Activated CD4-positive, alpha-beta T cell treated with anti-CD3 and anti-CD28 coated beads, Interleukin-2, amount 10 ng/mL, durations not matched to agents 7 days and 5 days (primary cell): ENCODE data around the gene AGRN. TPM values are rescaled to one million over a fixed set of nuclear protein-coding genes. Genes with fewer than 3 reads are reported as not detected.

Source experiments
- CTCF ChIA-PET: fragments of 350-600 bp; sonication (Branson Sonifier 250); formaldehyde crosslinking; loops from one replicate; lab custom pipeline; 2021; ENCODE audit warnings: antibody characterized with exemption; lab: Charles Lee
- POLR2A ChIA-PET: fragments of 350-600 bp; sonication (Branson Sonifier 250); formaldehyde crosslinking; loops from one replicate; lab custom pipeline; 2021; ENCODE audit warnings: antibody characterized with exemption; lab: Charles Lee
- DNase-seq: peaks from one replicate; pipeline ENCODE4 v3.0.0-alpha.2; 2020
- H3K27ac Mint-ChIP-seq: one replicate; pipeline ENCODE4 v1.8.0; 2021; ENCODE audit warnings: mild to moderate bottlenecking, moderate library complexity, mixed read lengths
- H3K27me3 Mint-ChIP-seq: one replicate; pipeline ENCODE4 v1.8.0; 2021; ENCODE audit warnings: mixed read lengths
- H3K36me3 Mint-ChIP-seq: one replicate; pipeline ENCODE4 v1.8.0; 2021; ENCODE audit warnings: low read depth, mixed read lengths
- H3K4me1 Mint-ChIP-seq: one replicate; pipeline ENCODE4 v1.8.0; 2021; ENCODE audit warnings: mixed read lengths
- H3K4me3 Mint-ChIP-seq: one replicate; pipeline ENCODE4 v1.8.0; 2021; ENCODE audit warnings: mild to moderate bottlenecking, moderate library complexity, mixed read lengths
- H3K9me3 Mint-ChIP-seq: one replicate; pipeline ENCODE4 v1.8.0; 2021; ENCODE audit warnings: mixed read lengths
- total RNA-seq, 2 experiments: library from RNA; stranded (reverse); gene quantifications; one replicate each; pipeline ENCODE4 v1.2.3, GENCODE V29; 2021

AGRN gene
- total RNA-seq, 2 experiments from 2014 or later = 7.4 to 8.3 TPM

GRCh38 chr1:1047963-1048362 is 28.0 kb downstream of the AGRN start:
- DNase-seq = no peak
- Mint-ChIP-seq H3K9me3 (peaks cover 7% of the 10 kb centered on the region), H3K27me3 (no peaks in the 10 kb centered on the region), H3K27ac (no peak overlapping the region), H3K36me3 (no peaks in the 10 kb centered on the region), H3K4me1 (no peaks in the 10 kb centered on the region), H3K4me3 (no peak overlapping the region)
- CTCF ChIA-PET = interaction anchor here (1.2 kb wide), 1 partner anchor 16 kb away, joined by 3 read pairs; no protein-coding TSS in a partner anchor
- POLR2A ChIA-PET = interaction anchor here (0.5 kb wide), 1 partner anchor 28 kb away, joined by 3 read pairs; no protein-coding TSS in a partner anchor

- Mint-ChIP-seq H3K27ac (no peak overlapping the region), H3K4me3 (no peak overlapping the region), H3K9me3 (peaks cover 7% of the 10 kb centered on the region), H3K36me3 (no peaks in the 10 kb centered on the region), H3K27me3 (no peaks in the 10 kb centered on the region), H3K4me1 (no peaks in the 10 kb centered on the region)
- CTCF ChIA-PET = interaction anchor here (1.0 kb wide), 1 partner anchor 10 kb away, joined by 3 read pairs; no protein-coding TSS in a partner anchor
- POLR2A ChIA-PET = interaction anchor here (0.5 kb wide), 1 partner anchor 28 kb away, joined by 3 read pairs; no protein-coding TSS in a partner anchor
- no peak for DNase-seq
These were observed 28.8 kb downstream of the AGRN start for GRCh38 chr1:1048765-1049164.

GRCh38 chr1:1049318-1050165 is 29.6 kb downstream of the AGRN start:
- no peaks in the 10 kb centered on the region for H3K4me1 Mint-ChIP-seq
- no peak overlapping the region for H3K27ac Mint-ChIP-seq
- H3K27me3 Mint-ChIP-seq = no peaks in the 10 kb centered on the region
- H3K9me3 Mint-ChIP-seq = peaks cover 7% of the 10 kb centered on the region
- no peak overlapping the region for H3K4me3 Mint-ChIP-seq
- no peaks in the 10 kb centered on the region for H3K36me3 Mint-ChIP-seq
- CTCF ChIA-PET = interaction anchor here (1.0 kb wide), 1 partner anchor 11 kb away, joined by 3 read pairs; no protein-coding TSS in a partner anchor
- POLR2A ChIA-PET = no interaction called here
- no peak for DNase-seq

- CTCF ChIA-PET = no interaction called here
- DNase-seq = no peak
- no peak overlapping the region for H3K27ac Mint-ChIP-seq
- no peaks in the 10 kb centered on the region for H3K4me1 Mint-ChIP-seq
- POLR2A ChIA-PET = no interaction called here
- H3K4me3 Mint-ChIP-seq = no peak overlapping the region
- H3K36me3 Mint-ChIP-seq = no peaks in the 10 kb centered on the region
- H3K27me3 Mint-ChIP-seq = no peaks in the 10 kb centered on the region
- peaks cover 7% of the 10 kb centered on the region for H3K9me3 Mint-ChIP-seq
These were observed 30.7 kb downstream of the AGRN start for GRCh38 chr1:1050577-1051052.

- H3K4me1 Mint-ChIP-seq = no peaks in the 10 kb centered on the region
- no peaks in the 10 kb centered on the region for H3K36me3 Mint-ChIP-seq
- H3K27me3 Mint-ChIP-seq = no peaks in the 10 kb centered on the region
- peaks cover 7% of the 10 kb centered on the region for H3K9me3 Mint-ChIP-seq
- H3K27ac Mint-ChIP-seq = no peak overlapping the region
- POLR2A ChIA-PET = no interaction called here
- no peak for DNase-seq
- CTCF ChIA-PET = no interaction called here
- no peak overlapping the region for H3K4me3 Mint-ChIP-seq
These were observed 31.3 kb downstream of the AGRN start for GRCh38 chr1:1051127-1051810.

GRCh38 chr1:1052003-1052840 is 32.3 kb downstream of the AGRN start:
- no peaks in the 10 kb centered on the region for H3K36me3 Mint-ChIP-seq
- POLR2A ChIA-PET = no interaction called here
- H3K4me3 Mint-ChIP-seq = no peak overlapping the region
- H3K4me1 Mint-ChIP-seq = no peaks in the 10 kb centered on the region
- no peak for DNase-seq
- CTCF ChIA-PET = no interaction called here
- peaks cover 7% of the 10 kb centered on the region for H3K9me3 Mint-ChIP-seq
- no peak overlapping the region for H3K27ac Mint-ChIP-seq
- H3K27me3 Mint-ChIP-seq = no peaks in the 10 kb centered on the region

- H3K9me3 Mint-ChIP-seq = peaks cover 7% of the 10 kb centered on the region
- CTCF ChIA-PET = no interaction called here
- peaks cover 4% of the 10 kb centered on the region for H3K27me3 Mint-ChIP-seq
- no peak for DNase-seq
- POLR2A ChIA-PET = no interaction called here
- H3K4me3 Mint-ChIP-seq = no peak overlapping the region
- H3K36me3 Mint-ChIP-seq = no peaks in the 10 kb centered on the region
- no peak overlapping the region for H3K27ac Mint-ChIP-seq
- no peaks in the 10 kb centered on the region for H3K4me1 Mint-ChIP-seq
These were observed 33.1 kb downstream of the AGRN start for GRCh38 chr1:1053022-1053421.

GRCh38 chr1:1053682-1054081 is 33.8 kb downstream of the AGRN start:
- Mint-ChIP-seq H3K27me3 (peaks cover 10% of the 10 kb centered on the region), H3K36me3 (no peaks in the 10 kb centered on the region), H3K4me1 (peaks cover 2% of the 10 kb centered on the region), H3K27ac (no peak overlapping the region), H3K4me3 (no peak overlapping the region), H3K9me3 (peaks cover 7% of the 10 kb centered on the region)
- ChIA-PET POLR2A (no interaction called here), CTCF (interaction anchor here (0.6 to 1.5 kb wide), 2 partner anchors 10 kb away, joined by 3 to 6 read pairs; no protein-coding TSS in a partner anchor)
- no peak for DNase-seq

GRCh38 chr1:1054099-1054700 is 34.3 kb downstream of the AGRN start:
- CTCF ChIA-PET = interaction anchor here (0.6 to 1.5 kb wide), 2 partner anchors 9 to 11 kb away, joined by 3 to 6 read pairs; no protein-coding TSS in a partner anchor

GRCh38 chr1:1054971-1055370 is 35.1 kb downstream of the AGRN start:
- peaks cover 6% of the 10 kb centered on the region for H3K4me1 Mint-ChIP-seq
- DNase-seq = no peak
- peaks cover 11% of the 10 kb centered on the region for H3K27me3 Mint-ChIP-seq
- peaks cover 7% of the 10 kb centered on the region for H3K9me3 Mint-ChIP-seq
- no peak overlapping the region for H3K4me3 Mint-ChIP-seq
- CTCF ChIA-PET = interaction anchor here (1.5 kb wide), 1 partner anchor 9 kb away, joined by 6 read pairs; no protein-coding TSS in a partner anchor
- no peak overlapping the region for H3K27ac Mint-ChIP-seq
- H3K36me3 Mint-ChIP-seq = no peaks in the 10 kb centered on the region
- POLR2A ChIA-PET = no interaction called here

More at GRCh38 chr1:1054099-1054700, 34.3 kb downstream of the AGRN start:
- Mint-ChIP-seq H3K9me3 (peaks cover 7% of the 10 kb centered on the region), H3K27ac (no peak overlapping the region), H3K4me3 (no peak overlapping the region), H3K36me3 (no peaks in the 10 kb centered on the region), H3K27me3 (peaks cover 11% of the 10 kb centered on the region), H3K4me1 (peaks cover 5% of the 10 kb centered on the region)
- POLR2A ChIA-PET = no interaction called here
- no peak for DNase-seq

- POLR2A ChIA-PET = no interaction called here
- DNase-seq = no peak
- no peak overlapping the region for H3K27ac Mint-ChIP-seq
- H3K36me3 Mint-ChIP-seq = no peaks in the 10 kb centered on the region
- H3K9me3 Mint-ChIP-seq = peaks cover 7% of the 10 kb centered on the region
- peaks cover 16% of the 10 kb centered on the region for H3K27me3 Mint-ChIP-seq
- CTCF ChIA-PET = interaction anchor here (0.5 kb wide), 1 partner anchor 261 kb away, joined by 3 read pairs; no protein-coding TSS in a partner anchor
- H3K4me3 Mint-ChIP-seq = no peak overlapping the region
- H3K4me1 Mint-ChIP-seq = peaks cover 15% of the 10 kb centered on the region
These were observed 36.2 kb downstream of the AGRN start for GRCh38 chr1:1055841-1056736.
